ENCODE data around the gene CREB5. TPM values are rescaled to one million over a fixed set of nuclear protein-coding genes. Genes with fewer than 3 reads are reported as not detected.

Gene CREB5
- total and polyA plus RNA-seq, 9 donors, result 0.71 to 15.0 (median 2.7) TPM

GRCh38 chr7:28472332-28472731 lies 60.0 kb downstream of the CREB5 start:
- Histone ChIP-seq H3K36me3 (no peaks in the 10 kb centered on the region), H3K27ac (no peak overlapping the region), H3K27me3 (no peaks in the 10 kb centered on the region), H3K9me3 (no peaks in the 10 kb centered on the region), H3K4me3 (no peak overlapping the region), H3K4me1 (ENCODE audit: insufficient read depth) (no peaks in the 10 kb centered on the region)
- intact Hi-C loops (cut with DNase I), result no loop called here
- TF ChIP-seq POLR2A (IDR thresholded peaks at IDR 0.05), result no peak
- TF ChIP-seq EP300 (IDR thresholded peaks at IDR 0.05), result no peak
- TF ChIP-seq CTCF (IDR thresholded peaks at IDR 0.05), result no peak
- 65 to 85% (median 79%) methylated on average over 6 of the region's 6 CpGs for WGBS, 3 donors
- no peak for DNase-seq

- H3K9me3 ChIP-seq, result no peaks in the 10 kb centered on the region
- intact Hi-C loops (cut with DNase I), result no loop called here
- 45 to 51% (median 50%) methylated on average over 8 of the region's 8 CpGs for WGBS, 3 donors
- DNase-seq, result no peak
- H3K4me1 ChIP-seq (ENCODE audit: insufficient read depth), result no peaks in the 10 kb centered on the region
- H3K27me3 ChIP-seq, result no peaks in the 10 kb centered on the region
- no peak overlapping the region for H3K27ac ChIP-seq
- no peak for TF ChIP-seq POLR2A (IDR thresholded peaks at IDR 0.05)
- no peak for TF ChIP-seq EP300 (IDR thresholded peaks at IDR 0.05)
- TF ChIP-seq CTCF (IDR thresholded peaks at IDR 0.05), result no peak
- no peaks in the 10 kb centered on the region for H3K36me3 ChIP-seq
- no peak overlapping the region for H3K4me3 ChIP-seq
Observed at GRCh38 chr7:28473571-28474281, 61.4 kb downstream of the CREB5 start.

GRCh38 chr7:28474282-28474638 lies 61.9 kb downstream of the CREB5 start:
- intact Hi-C loops (cut with DNase I), result no loop called here
- peak in 1 of 5 donors; percentile 36 for DNase-seq
- Histone ChIP-seq H3K36me3 (no peaks in the 10 kb centered on the region), H3K9me3 (no peaks in the 10 kb centered on the region), H3K27ac (no peak overlapping the region), H3K4me3 (no peak overlapping the region), H3K4me1 (ENCODE audit: insufficient read depth) (no peaks in the 10 kb centered on the region), H3K27me3 (no peaks in the 10 kb centered on the region)
- TF ChIP-seq EP300 (IDR thresholded peaks at IDR 0.05) (no peak), POLR2A (IDR thresholded peaks at IDR 0.05) (no peak), CTCF (IDR thresholded peaks at IDR 0.05) (no peak)
- WGBS, 3 donors, result 13 to 20% (median 16%) methylated on average over 8 of the region's 8 CpGs

GRCh38 chr7:28474640-28475039 lies 62.3 kb downstream of the CREB5 start:
- H3K9me3 ChIP-seq, result no peaks in the 10 kb centered on the region
- H3K27ac ChIP-seq, result no peak overlapping the region
- H3K36me3 ChIP-seq, result no peaks in the 10 kb centered on the region
- WGBS, 3 donors, result 5 to 15% (median 10%) methylated on average over 4 of the region's 4 CpGs
- H3K4me3 ChIP-seq, result no peak overlapping the region
- H3K27me3 ChIP-seq, result no peaks in the 10 kb centered on the region
- DNase-seq, result no peak
- TF ChIP-seq POLR2A (IDR thresholded peaks at IDR 0.05) (no peak), CTCF (IDR thresholded peaks at IDR 0.05) (no peak), EP300 (IDR thresholded peaks at IDR 0.05) (no peak)
- intact Hi-C loops (cut with DNase I), result no loop called here
- H3K4me1 ChIP-seq (ENCODE audit: insufficient read depth), result no peaks in the 10 kb centered on the region

Measured in ovary (tissue), 9 donors.